Measurements from ENCODE around the gene TMEM97. TPM values are rescaled to one million over a fixed set of nuclear protein-coding genes. Genes with fewer than 3 reads are reported as not detected.
A peak's percentile ranks its signal among the peaks of the same experiment; 100 is the strongest.

TMEM97 gene
- total and polyA plus RNA-seq, 9 of the 15 experiments (the other 6 are each of a cell fraction or from before 2014, with no cell fraction given) = 34.6 to 121 (median 76.0) TPM

DNA sequence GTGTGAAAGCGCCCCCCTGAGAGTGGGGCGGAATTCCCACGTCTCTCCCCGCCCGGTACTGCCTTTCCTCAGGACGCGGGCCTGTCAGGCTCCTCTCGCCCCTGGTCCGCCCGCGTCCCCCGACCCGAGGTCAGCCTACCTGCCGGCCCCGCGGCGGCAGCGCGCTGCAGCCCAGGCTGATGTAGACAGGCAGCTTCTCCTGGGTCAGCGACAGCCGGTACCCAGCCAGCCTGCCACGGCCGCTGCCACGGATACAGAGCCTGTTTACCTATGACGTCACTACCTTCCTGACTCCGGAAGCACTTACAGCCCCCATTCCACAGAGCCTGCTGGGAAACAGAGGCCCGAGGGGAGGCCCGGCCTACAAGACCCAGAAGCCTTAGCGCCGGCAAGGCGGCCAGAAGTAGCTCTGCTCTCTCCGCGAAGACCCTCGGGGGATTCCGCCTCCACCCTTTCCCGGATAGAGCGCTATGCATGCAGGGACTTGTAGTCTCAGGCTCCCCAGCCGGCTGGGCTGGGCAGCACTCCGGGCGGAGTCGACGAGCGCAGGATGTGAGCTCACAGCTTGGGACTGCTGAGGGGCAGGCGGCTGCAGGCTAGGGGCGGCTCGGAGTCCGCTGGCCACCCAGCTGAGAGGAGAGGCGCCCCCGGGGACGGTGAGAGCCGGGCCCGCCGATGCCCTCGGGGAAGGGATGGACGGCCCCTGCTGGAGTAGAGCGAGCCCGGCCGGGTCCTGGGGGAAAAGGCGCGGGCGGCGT lies 16.4 kb downstream of the TMEM97 start, which contains the start of the genes IFT20 and TNFAIP1 (continued):
- no peak for TF ChIP-seq ZNF655 (CRISPR knock-in tag; IDR thresholded peaks at IDR 0.05)
- no peak for TF ChIP-seq ZNF23 (CRISPR knock-in tag; IDR thresholded peaks at IDR 0.05)
- TF ChIP-seq RAD51 (IDR thresholded peaks at IDR 0.05; ENCODE audit: borderline replicate concordance, low read depth) = no peak
- no peak for TF ChIP-seq THAP12 (CRISPR knock-in tag; IDR thresholded peaks at IDR 0.05)
- no peak for TF ChIP-seq GTF2A2 (tag; IDR thresholded peaks at IDR 0.05)
- no peak for TF ChIP-seq CBX1 (IDR thresholded peaks at IDR 0.05; ENCODE audit: low read depth)
- TF ChIP-seq PHF8 (IDR thresholded peaks at IDR 0.05; ENCODE audit: borderline replicate concordance, low read length) = peak; percentile 73; the same call in 1 of the 2 replicates
- no peak for TF ChIP-seq ARID2 (IDR thresholded peaks at IDR 0.05)
- TF ChIP-seq SMARCB1 (IDR thresholded peaks at IDR 0.05; ENCODE audit: insufficient read length, low read depth) = no peak
- TF ChIP-seq SAP30 (IDR thresholded peaks at IDR 0.05; ENCODE audit: borderline replicate concordance, insufficient read depth, low read depth, low read length, poor library complexity, severe bottlenecking) = no peak
- TF ChIP-seq KDM1A (IDR thresholded peaks at IDR 0.05) = no peak
- TF ChIP-seq ZNF134 (CRISPR knock-in tag; conservative IDR thresholded peaks at IDR 0.05) = 0 out of 2 replicates have a peak, but pooled peaks have one; percentile 18
- TF ChIP-seq NR2F6 (CRISPR knock-in tag; IDR thresholded peaks at IDR 0.05) = no peak
- TF ChIP-seq, protein P1, sequence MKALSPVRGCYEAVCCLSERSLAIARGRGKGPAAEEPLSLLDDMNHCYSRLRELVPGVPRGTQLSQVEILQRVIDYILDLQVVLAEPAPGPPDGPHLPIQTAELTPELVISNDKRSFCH (CRISPR knock-in tag; IDR thresholded peaks at IDR 0.05) = no peak
- TF ChIP-seq, protein P1 (tag; IDR thresholded peaks at IDR 0.05) = peak; percentile 39; the same call in 1 of the 2 replicates
- TF ChIP-seq, protein P2, sequence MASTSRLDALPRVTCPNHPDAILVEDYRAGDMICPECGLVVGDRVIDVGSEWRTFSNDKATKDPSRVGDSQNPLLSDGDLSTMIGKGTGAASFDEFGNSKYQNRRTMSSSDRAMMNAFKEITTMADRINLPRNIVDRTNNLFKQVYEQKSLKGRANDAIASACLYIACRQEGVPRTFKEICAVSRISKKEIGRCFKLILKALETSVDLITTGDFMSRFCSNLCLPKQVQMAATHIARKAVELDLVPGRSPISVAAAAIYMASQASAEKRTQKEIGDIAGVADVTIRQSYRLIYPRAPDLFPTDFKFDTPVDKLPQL (IDR thresholded peaks at IDR 0.05; ENCODE audit: extremely low read depth, insufficient read length) = no peak
- TF ChIP-seq POLR2G (IDR thresholded peaks at IDR 0.05; ENCODE audit: low read depth, low read length) = peak; percentile 91
- TF ChIP-seq, protein P3, sequence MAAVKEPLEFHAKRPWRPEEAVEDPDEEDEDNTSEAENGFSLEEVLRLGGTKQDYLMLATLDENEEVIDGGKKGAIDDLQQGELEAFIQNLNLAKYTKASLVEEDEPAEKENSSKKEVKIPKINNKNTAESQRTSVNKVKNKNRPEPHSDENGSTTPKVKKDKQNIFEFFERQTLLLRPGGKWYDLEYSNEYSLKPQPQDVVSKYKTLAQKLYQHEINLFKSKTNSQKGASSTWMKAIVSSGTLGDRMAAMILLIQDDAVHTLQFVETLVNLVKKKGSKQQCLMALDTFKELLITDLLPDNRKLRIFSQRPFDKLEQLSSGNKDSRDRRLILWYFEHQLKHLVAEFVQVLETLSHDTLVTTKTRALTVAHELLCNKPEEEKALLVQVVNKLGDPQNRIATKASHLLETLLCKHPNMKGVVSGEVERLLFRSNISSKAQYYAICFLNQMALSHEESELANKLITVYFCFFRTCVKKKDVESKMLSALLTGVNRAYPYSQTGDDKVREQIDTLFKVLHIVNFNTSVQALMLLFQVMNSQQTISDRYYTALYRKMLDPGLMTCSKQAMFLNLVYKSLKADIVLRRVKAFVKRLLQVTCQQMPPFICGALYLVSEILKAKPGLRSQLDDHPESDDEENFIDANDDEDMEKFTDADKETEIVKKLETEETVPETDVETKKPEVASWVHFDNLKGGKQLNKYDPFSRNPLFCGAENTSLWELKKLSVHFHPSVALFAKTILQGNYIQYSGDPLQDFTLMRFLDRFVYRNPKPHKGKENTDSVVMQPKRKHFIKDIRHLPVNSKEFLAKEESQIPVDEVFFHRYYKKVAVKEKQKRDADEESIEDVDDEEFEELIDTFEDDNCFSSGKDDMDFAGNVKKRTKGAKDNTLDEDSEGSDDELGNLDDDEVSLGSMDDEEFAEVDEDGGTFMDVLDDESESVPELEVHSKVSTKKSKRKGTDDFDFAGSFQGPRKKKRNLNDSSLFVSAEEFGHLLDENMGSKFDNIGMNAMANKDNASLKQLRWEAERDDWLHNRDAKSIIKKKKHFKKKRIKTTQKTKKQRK (IDR thresholded peaks at IDR 0.05; ENCODE audit: borderline replicate concordance, low read depth, low read length) = no peak
- peak; percentile 7; the same call in 1 of the 2 replicates for TF ChIP-seq ZNF384 (IDR thresholded peaks at IDR 0.05; ENCODE audit: low read depth, low read length)

Data from K562 (cell line).